Right atrium auricular region (tissue), 2 donors: ENCODE data around the gene DAPK1. TPM values are rescaled to one million over a fixed set of nuclear protein-coding genes. Genes with fewer than 3 reads are reported as not detected.

ENCODE experiments used
- DNase-seq: peaks from one replicate; pipeline ENCODE4 v3.0.0-alpha.2; 2019; ENCODE audit warnings: low spot score
- H3K27ac ChIP-seq, 2 donors: fragments of 200-600 bp; sonication (generic); 1 replicate in 1 of 2; 2 replicates in 1 of 2; pipeline ENCODE4 v1.5.1; 2016 to 2019
- H3K27me3 ChIP-seq, 2 donors: fragments of 200-600 bp; sonication (generic); one replicate each; pipeline versions ENCODE4 v1.5.1 to v1.6.0; 2017 to 2019
- H3K36me3 ChIP-seq: fragments of 200-600 bp; sonication (generic); one replicate; pipeline ENCODE4 v1.5.1; 2016
- H3K4me1 ChIP-seq, 2 donors: fragments of 200-600 bp; sonication (generic); one replicate each; pipeline versions ENCODE4 v1.5.1 to v1.6.0; 2017 to 2019
- H3K4me3 ChIP-seq, 2 donors: fragments of 200-600 bp; sonication (generic); 1 replicate in 1 of 2; 2 replicates in 1 of 2; pipeline ENCODE4 v1.5.1; 2017 to 2019; ENCODE audit warnings: mild to moderate bottlenecking in 1 of 2, moderate library complexity in 1 of 2
- H3K9me3 ChIP-seq, 2 donors: fragments of 200-600 bp; sonication (generic); one replicate each; pipeline ENCODE4 v1.5.1; 2019
- total RNA-seq, 2 donors: library from RNA; depleted of rRNA; stranded (reverse); fragments of >200 nt; gene quantifications; one replicate each; pipeline ENCODE4 v1.1.0, GENCODE V29; 2016
- TF ChIP-seq, protein P1 (sequence below), 2 donors: fragments of 200-600 bp; sonication (generic); IDR thresholded peaks; one replicate each; pipeline ENCODE4 v1.5.1; 2019; ENCODE audit warnings: antibody characterized with exemption in 2 of 2

DAPK1 gene
- total RNA-seq, 2 donors from 2014 or later, result 10.1 to 23.0 TPM

DNA sequence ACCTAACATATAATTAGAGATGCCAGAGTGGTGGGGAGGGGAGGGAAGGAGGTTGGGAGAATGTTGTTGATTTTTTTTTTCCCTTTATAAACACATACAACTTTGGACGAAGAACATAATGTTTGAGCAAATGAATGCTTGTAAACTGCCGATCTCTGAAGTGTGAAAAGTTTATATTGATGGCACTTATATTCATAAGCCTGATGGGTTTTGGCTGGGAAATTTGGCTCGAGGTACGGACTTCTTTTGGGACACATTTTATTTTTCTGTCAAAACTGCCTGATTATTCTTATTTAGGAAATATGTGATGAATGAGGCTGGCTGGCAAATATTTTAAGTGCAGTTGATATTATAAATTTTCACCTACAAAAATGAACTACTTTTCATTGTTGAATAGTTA is 9.9 kb downstream of the DAPK1 start:
- H3K36me3 ChIP-seq, result no peaks in the 10 kb centered on the region
- no peak for DNase-seq
- no peaks in the 10 kb centered on the region for H3K27me3 ChIP-seq
- H3K4me3 ChIP-seq, result no peak overlapping the region
- TF ChIP-seq, protein P1, sequence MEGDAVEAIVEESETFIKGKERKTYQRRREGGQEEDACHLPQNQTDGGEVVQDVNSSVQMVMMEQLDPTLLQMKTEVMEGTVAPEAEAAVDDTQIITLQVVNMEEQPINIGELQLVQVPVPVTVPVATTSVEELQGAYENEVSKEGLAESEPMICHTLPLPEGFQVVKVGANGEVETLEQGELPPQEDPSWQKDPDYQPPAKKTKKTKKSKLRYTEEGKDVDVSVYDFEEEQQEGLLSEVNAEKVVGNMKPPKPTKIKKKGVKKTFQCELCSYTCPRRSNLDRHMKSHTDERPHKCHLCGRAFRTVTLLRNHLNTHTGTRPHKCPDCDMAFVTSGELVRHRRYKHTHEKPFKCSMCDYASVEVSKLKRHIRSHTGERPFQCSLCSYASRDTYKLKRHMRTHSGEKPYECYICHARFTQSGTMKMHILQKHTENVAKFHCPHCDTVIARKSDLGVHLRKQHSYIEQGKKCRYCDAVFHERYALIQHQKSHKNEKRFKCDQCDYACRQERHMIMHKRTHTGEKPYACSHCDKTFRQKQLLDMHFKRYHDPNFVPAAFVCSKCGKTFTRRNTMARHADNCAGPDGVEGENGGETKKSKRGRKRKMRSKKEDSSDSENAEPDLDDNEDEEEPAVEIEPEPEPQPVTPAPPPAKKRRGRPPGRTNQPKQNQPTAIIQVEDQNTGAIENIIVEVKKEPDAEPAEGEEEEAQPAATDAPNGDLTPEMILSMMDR (IDR thresholded peaks at IDR 0.05), result no peak
- no peak overlapping the region for H3K27ac ChIP-seq
- peaks cover 0 to 3% of the 10 kb centered on the region in 2 donors for H3K4me1 ChIP-seq
- H3K9me3 ChIP-seq, result no peaks in the 10 kb centered on the region

DNA sequence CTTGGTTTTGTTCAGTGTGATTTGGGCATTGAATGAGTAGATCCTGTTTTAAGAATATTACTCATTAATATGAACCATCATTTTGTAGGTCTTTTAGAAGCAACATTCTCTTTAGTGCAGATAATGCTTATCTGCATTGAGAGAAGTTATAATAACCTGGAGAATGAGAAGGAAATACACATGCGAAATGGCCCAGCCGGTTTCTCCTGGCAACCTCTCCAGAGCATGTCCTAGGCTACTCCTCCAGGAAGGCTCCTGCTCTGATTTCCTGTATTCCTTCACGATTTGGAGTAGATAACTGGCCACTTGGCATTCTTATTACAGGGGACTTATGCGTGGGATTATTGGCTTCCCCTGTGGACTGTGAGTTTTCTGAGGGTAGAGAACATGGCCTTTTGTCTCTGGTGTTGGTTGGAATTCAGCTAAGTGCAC is 12.6 kb downstream of the DAPK1 start:
- TF ChIP-seq, protein P1 (IDR thresholded peaks at IDR 0.05), result no peak
- Histone ChIP-seq H3K27me3 (no peaks in the 10 kb centered on the region), H3K27ac (no peak overlapping the region), H3K36me3 (no peaks in the 10 kb centered on the region), H3K4me3 (no peak overlapping the region), H3K9me3 (no peaks in the 10 kb centered on the region), H3K4me1 (peaks cover 0 to 10% of the 10 kb centered on the region in 2 donors)
- no peak for DNase-seq

DNA sequence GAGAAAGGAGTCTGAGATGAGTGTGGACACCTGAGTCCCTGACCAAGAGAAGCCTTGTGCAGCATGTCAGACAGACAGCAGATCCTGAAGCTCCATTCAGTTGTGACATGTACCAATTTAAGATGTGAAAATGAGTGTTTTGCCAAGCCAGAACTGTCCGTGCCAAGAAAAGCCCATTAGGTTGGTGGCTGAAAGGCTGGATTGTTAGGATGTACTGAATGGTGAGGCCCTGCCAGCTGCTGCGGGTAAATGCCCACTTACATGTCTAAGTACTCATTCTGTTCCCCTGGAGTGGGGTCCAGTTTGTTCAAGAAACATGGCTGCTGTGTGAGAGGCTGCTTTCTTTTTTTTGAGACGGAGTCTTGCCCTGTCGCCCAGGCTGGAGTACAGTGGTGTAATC is 14.6 kb downstream of the DAPK1 start:
- no peaks in the 10 kb centered on the region for H3K9me3 ChIP-seq
- no peak overlapping the region for H3K4me3 ChIP-seq
- peaks cover 0 to 24% of the 10 kb centered on the region in 2 donors for H3K4me1 ChIP-seq
- no peak overlapping the region for H3K27ac ChIP-seq
- H3K36me3 ChIP-seq, result no peaks in the 10 kb centered on the region
- H3K27me3 ChIP-seq, result no peaks in the 10 kb centered on the region
- no peak for DNase-seq
- TF ChIP-seq, protein P1 (IDR thresholded peaks at IDR 0.05), result no peak

DNA sequence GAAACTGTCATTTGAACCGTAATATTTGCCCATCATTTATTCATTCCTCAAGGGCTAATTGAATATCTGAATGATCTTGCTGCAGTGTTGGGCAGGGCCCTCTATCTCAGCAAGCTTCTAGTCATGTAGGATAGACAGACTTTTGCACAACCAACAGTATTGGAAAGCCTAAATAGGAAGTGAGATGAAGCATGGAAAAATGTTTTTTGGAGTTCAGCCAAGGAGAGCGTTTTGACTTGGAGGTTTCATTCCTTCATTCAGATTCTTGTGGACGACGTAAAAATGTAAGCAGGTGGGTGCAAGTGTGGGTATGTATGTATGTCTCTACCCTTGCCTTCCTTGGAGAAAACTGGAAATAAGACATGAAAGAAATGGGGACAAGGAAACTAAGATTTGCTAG is 15.5 kb downstream of the DAPK1 start:
- no peak overlapping the region for H3K27ac ChIP-seq
- H3K36me3 ChIP-seq, result no peaks in the 10 kb centered on the region
- DNase-seq, result no peak
- H3K4me3 ChIP-seq, result no peak overlapping the region
- peaks cover 0 to 24% of the 10 kb centered on the region in 2 donors for H3K4me1 ChIP-seq
- H3K27me3 ChIP-seq, result no peaks in the 10 kb centered on the region
- H3K9me3 ChIP-seq, result no peaks in the 10 kb centered on the region
- TF ChIP-seq, protein P1 (IDR thresholded peaks at IDR 0.05), result no peak

DNA sequence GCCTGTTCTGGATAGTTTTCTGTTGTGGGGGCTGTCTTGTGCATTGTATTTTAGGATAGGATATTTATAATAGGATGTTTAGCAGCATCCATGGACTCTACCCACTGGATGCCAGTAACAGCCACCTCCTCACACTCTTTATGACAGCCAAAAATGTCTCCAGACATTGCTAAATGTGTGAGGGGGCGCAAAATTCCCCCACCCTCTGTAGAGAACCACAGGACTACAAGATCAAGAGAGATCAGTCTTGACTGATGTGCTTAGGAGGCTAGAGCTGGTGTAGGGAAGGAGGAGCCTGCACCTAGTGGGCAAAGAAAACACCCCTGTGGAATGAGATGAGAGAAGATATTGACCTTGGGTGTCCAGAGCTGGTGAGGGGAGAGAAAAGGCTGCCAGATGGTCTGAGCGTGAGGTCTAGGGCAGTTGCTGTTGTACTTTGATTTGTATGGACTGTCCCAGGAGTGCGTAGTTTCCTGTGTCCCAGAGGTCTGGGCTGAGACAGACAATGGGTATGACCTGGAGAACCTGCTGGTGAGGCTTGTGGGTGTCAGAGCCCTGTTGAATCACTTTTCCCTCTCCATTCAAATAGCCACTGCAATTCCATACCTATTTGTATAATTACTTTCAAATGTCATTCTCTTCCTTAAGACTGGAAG is 16.3 kb downstream of the DAPK1 start:
- DNase-seq, result no peak
- Histone ChIP-seq H3K4me3 (no peak overlapping the region), H3K9me3 (no peaks in the 10 kb centered on the region), H3K4me1 (peaks cover 0 to 31% of the 10 kb centered on the region in 2 donors), H3K36me3 (no peaks in the 10 kb centered on the region), H3K27me3 (no peaks in the 10 kb centered on the region), H3K27ac (no peak overlapping the region)
- TF ChIP-seq, protein P1 (IDR thresholded peaks at IDR 0.05), result no peak

DNA sequence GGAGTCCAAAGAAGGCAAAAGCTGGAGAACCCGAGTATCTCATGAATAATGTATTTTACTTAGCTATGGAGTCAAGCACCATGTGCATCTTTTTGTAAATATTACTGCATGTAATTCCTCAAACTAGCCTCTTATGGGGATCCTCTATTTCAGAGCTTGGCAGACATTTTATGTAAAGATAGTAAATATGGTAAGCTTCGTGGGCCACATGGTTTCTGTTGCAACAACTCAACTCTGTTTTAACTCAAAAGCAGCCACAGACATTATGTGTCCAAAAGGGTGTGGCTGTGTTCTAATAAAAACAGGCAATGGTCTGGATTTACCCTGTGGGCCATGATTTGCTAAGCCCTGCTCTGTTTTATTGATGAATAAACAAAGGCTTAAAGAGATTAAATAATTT is 17.3 kb downstream of the DAPK1 start:
- Histone ChIP-seq H3K4me1 (peaks cover 0 to 33% of the 10 kb centered on the region in 2 donors), H3K36me3 (no peaks in the 10 kb centered on the region), H3K4me3 (no peak overlapping the region), H3K27me3 (no peaks in the 10 kb centered on the region), H3K9me3 (no peaks in the 10 kb centered on the region), H3K27ac (no peak overlapping the region)
- DNase-seq, result no peak
- TF ChIP-seq, protein P1 (IDR thresholded peaks at IDR 0.05), result no peak
